KMS-11 (cell line): Measurements from ENCODE around the gene EIF3M.

Source experiments
- H2AFZ ChIP-seq: fragments of 200-600 bp; sonication (generic); 2 replicates; pipeline ENCODE4 v1.6.1; 2016; ENCODE audit warnings: antibody characterized with exemption, mixed run types, low read depth
- H3K27ac ChIP-seq: fragments of 200-600 bp; sonication (generic); 2 replicates; pipeline ENCODE4 v1.6.1; 2016; ENCODE audit warnings: mild to moderate bottlenecking, mixed run types
- H3K27me3 ChIP-seq: fragments of 200-600 bp; sonication (generic); 2 replicates; pipeline ENCODE4 v1.6.1; 2017; ENCODE audit warnings: mild to moderate bottlenecking, low read depth, mixed run types, moderate library complexity; ENCODE audit not compliant: insufficient read depth
- H3K36me3 ChIP-seq: fragments of 200-600 bp; sonication (generic); 2 replicates; pipeline ENCODE4 v1.6.1; 2017; ENCODE audit warnings: mild to moderate bottlenecking, mixed run types; ENCODE audit not compliant: insufficient read depth
- H3K4me1 ChIP-seq: fragments of 200-600 bp; sonication (generic); 2 replicates; pipeline ENCODE4 v1.6.1; 2016; ENCODE audit warnings: mild to moderate bottlenecking, low read depth, mixed run types; ENCODE audit not compliant: poor library complexity, severe bottlenecking
- H3K4me2 ChIP-seq: fragments of 200-600 bp; sonication (generic); 2 replicates; pipeline ENCODE4 v1.7.0; 2016; ENCODE audit warnings: mild to moderate bottlenecking, mixed run types
- H3K4me3 ChIP-seq: fragments of 200-600 bp; sonication (generic); IDR thresholded peaks from 2 replicates; pipeline ENCODE4 v1.6.1; 2017; ENCODE audit warnings: low read depth, low read length, mixed read lengths; ENCODE audit not compliant: insufficient read depth
- H3K79me2 ChIP-seq: fragments of 200-600 bp; sonication (generic); 2 replicates; pipeline ENCODE4 v1.6.1; 2016; ENCODE audit warnings: low read depth, mixed run types; ENCODE audit not compliant: insufficient read depth
- H3K9ac ChIP-seq: fragments of 200-600 bp; sonication (generic); 2 replicates; pipeline ENCODE4 v1.6.1; 2016; ENCODE audit warnings: mild to moderate bottlenecking, mixed run types
- H4K20me1 ChIP-seq: fragments of 200-600 bp; sonication (generic); 2 replicates; pipeline ENCODE4 v1.6.1; 2016; ENCODE audit warnings: mild to moderate bottlenecking, mixed run types; ENCODE audit not compliant: insufficient read depth
- TF ChIP-seq, protein P1 (sequence below): fragments of 200-600 bp; sonication (generic); conservative IDR thresholded peaks from 2 replicates; pipeline ENCODE4 v1.6.1; 2017; ENCODE audit warnings: low read depth, mild to moderate bottlenecking, antibody characterized with exemption, low read length, moderate library complexity, mixed read lengths

EIF3M gene

DNA sequence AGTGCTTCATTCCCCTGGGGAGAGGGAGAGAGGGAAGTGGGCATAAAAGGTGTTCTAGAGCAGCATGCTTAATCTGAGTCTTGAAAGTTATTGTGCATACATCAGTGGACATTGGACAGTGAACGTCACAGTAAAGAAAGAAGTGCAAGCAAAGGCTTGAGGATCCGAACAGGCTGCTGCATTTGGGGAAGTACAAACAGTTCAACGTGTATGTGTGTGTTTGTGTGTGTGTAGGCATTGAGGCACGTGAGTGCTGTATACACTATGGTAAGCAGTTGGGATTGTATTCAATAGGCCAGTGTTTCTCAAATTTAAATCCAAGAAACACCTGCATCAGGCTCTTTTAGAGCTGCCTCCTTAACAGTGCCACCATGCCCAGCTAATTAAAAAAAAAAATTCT is 10.4 kb upstream of the EIF3M start:
- H3K36me3 ChIP-seq: no peaks in the 10 kb centered on the region
- TF ChIP-seq, protein P1, sequence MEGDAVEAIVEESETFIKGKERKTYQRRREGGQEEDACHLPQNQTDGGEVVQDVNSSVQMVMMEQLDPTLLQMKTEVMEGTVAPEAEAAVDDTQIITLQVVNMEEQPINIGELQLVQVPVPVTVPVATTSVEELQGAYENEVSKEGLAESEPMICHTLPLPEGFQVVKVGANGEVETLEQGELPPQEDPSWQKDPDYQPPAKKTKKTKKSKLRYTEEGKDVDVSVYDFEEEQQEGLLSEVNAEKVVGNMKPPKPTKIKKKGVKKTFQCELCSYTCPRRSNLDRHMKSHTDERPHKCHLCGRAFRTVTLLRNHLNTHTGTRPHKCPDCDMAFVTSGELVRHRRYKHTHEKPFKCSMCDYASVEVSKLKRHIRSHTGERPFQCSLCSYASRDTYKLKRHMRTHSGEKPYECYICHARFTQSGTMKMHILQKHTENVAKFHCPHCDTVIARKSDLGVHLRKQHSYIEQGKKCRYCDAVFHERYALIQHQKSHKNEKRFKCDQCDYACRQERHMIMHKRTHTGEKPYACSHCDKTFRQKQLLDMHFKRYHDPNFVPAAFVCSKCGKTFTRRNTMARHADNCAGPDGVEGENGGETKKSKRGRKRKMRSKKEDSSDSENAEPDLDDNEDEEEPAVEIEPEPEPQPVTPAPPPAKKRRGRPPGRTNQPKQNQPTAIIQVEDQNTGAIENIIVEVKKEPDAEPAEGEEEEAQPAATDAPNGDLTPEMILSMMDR: no peak

DNA sequence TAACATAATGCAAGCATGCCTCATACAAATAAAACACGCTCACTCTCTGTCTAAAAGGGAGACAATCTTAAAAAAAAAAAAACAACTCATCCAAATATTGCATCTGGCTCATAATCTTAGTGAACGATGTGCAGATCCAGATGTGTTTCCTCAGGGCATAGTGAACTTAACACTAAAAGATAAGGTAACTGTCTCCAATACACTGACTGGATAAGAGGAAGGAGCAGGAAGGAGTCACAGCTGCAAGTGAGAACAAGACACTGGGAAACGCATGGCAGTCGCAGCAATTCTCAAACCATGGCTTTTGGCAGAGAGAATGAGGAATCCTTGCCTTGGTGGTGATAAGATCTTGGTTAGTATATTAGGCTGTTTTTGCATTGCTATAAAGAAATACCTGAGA is 9.2 kb upstream of the EIF3M start:
- no peaks in the 10 kb centered on the region for H3K79me2 ChIP-seq
- H3K4me1 ChIP-seq: no peaks in the 10 kb centered on the region
- no peak overlapping the region for H3K4me2 ChIP-seq
- no peaks in the 10 kb centered on the region for H3K27me3 ChIP-seq
- no peaks in the 10 kb centered on the region for H3K36me3 ChIP-seq
- TF ChIP-seq, protein P1: no peak
- no peak overlapping the region for H3K4me3 ChIP-seq
- no peak overlapping the region for H2AFZ ChIP-seq
- H3K9ac ChIP-seq: no peak overlapping the region
- H4K20me1 ChIP-seq: no peaks in the 10 kb centered on the region
- no peak overlapping the region for H3K27ac ChIP-seq

More for the DNA sequence above, 10.4 kb upstream of the EIF3M start:
- Histone ChIP-seq H3K4me3 (no peak overlapping the region), H3K4me2 (no peak overlapping the region), H4K20me1 (no peaks in the 10 kb centered on the region), H3K4me1 (no peaks in the 10 kb centered on the region), H3K79me2 (no peaks in the 10 kb centered on the region), H3K27ac (no peak overlapping the region), H2AFZ (no peak overlapping the region), H3K27me3 (no peaks in the 10 kb centered on the region), H3K9ac (no peak overlapping the region)

DNA sequence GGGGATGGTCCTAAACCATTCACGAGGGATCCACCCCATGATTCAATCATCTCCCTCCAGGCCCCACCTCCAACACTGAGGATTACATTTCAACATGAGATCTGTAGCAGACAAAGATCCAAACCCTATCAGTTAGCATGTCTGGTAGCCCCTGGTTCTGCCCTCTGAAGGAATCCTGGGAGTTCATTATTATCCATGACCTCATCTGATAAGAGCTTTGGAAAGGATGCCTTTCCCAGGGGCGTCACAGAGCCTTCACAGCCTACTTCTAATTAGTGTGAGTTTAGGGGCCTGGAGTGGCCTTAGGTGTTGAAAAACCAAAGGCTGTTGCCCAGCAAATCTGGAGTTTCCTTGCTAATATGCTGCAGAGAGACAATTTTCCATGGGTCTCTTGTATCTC is 8.6 kb upstream of the EIF3M start:
- H3K79me2 ChIP-seq: no peaks in the 10 kb centered on the region
- H3K36me3 ChIP-seq: no peaks in the 10 kb centered on the region
- H3K4me3 ChIP-seq: no peak overlapping the region
- H3K27me3 ChIP-seq: no peaks in the 10 kb centered on the region
- H3K9ac ChIP-seq: no peak overlapping the region
- H3K4me1 ChIP-seq: no peaks in the 10 kb centered on the region
- no peaks in the 10 kb centered on the region for H4K20me1 ChIP-seq
- H3K27ac ChIP-seq: no peak overlapping the region
- no peak overlapping the region for H3K4me2 ChIP-seq
- no peak overlapping the region for H2AFZ ChIP-seq
- TF ChIP-seq, protein P1: no peak

DNA sequence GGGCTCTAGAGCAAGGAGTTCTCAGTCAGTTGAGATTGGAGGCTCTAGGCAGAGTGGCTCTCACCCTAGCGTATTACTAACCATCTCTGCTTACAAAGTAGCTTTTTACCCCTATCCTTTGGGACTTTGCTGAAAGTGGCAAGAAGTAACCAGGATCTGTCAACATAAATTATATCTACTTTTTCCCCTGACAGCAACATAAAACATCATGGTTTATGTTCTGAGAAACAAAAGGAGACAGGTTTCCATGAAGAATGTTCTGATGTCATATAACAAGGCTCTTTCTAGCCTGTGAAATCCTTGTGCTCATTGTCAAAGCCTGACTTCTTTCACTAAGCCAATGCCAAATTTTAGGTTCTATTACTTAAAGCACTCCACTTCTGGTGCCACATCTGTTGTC is 7.2 kb upstream of the EIF3M start:
- H3K36me3 ChIP-seq: no peaks in the 10 kb centered on the region
- no peaks in the 10 kb centered on the region for H3K27me3 ChIP-seq
- H3K79me2 ChIP-seq: no peaks in the 10 kb centered on the region
- no peak overlapping the region for H3K9ac ChIP-seq
- no peak overlapping the region for H3K4me3 ChIP-seq
- H2AFZ ChIP-seq: no peak overlapping the region
- TF ChIP-seq, protein P1: no peak
- H4K20me1 ChIP-seq: no peaks in the 10 kb centered on the region
- no peaks in the 10 kb centered on the region for H3K4me1 ChIP-seq
- no peak overlapping the region for H3K4me2 ChIP-seq
- H3K27ac ChIP-seq: no peak overlapping the region

DNA sequence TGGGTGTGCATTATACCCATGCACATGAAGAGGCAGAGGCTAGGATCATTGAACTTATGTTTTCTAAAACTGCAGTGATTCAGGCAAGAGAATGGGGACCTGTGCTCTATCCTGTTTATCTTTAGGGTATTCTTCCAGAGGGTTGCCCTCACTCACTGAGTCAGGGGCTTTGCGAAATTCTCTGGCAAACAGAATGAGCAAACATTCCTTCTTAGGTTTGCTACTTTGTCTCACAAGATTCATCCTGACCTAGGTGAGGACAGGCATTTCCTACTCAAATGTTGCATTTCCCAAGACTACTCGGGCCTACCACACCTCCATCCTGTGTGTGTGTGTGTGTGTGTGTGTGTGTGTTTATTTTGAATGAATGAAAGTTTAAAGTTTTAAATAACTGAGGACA is 2.7 kb upstream of the EIF3M start:
- H2AFZ ChIP-seq: no peak overlapping the region
- H3K4me2 ChIP-seq: no peak overlapping the region
- no peak overlapping the region for H3K9ac ChIP-seq
- peaks cover 23% of the 10 kb centered on the region for H3K79me2 ChIP-seq
- H3K36me3 ChIP-seq: no peaks in the 10 kb centered on the region
- no peak overlapping the region for H3K4me3 ChIP-seq
- peaks cover 10% of the 10 kb centered on the region; the same call in 1 of the 2 replicates for H4K20me1 ChIP-seq
- no peak overlapping the region for H3K27ac ChIP-seq
- TF ChIP-seq, protein P1: no peak
- H3K27me3 ChIP-seq: no peaks in the 10 kb centered on the region
- peaks cover 19% of the 10 kb centered on the region for H3K4me1 ChIP-seq
